ENCODE results near the gene ST8SIA6.
"Not testable (repeated sequence)": the region's sequence is repeated elsewhere in the genome, so short reads cannot be mapped to it uniquely, and the experiment has no call there.

GRCh38 chr10:17499014-17499413 is 44.6 kb upstream of the ST8SIA6 start:
- not testable (repeated sequence) for TF ChIP-seq MYNN (tag by site-specific recombination; IDR thresholded peaks at IDR 0.05; ENCODE audit: borderline replicate concordance); CTCF (tag by site-specific recombination; IDR thresholded peaks at IDR 0.05); YY1 (tag by site-specific recombination; IDR thresholded peaks at IDR 0.05); ZNF274 (IDR thresholded peaks at IDR 0.05; ENCODE audit: low read length); ZNF274 (tag by site-specific recombination; IDR thresholded peaks at IDR 0.05; ENCODE audit: borderline replicate concordance); KLF16 (tag by site-specific recombination; IDR thresholded peaks at IDR 0.05); ZNF350 (tag by site-specific recombination; IDR thresholded peaks at IDR 0.05); IKZF3 (tag by site-specific recombination; IDR thresholded peaks at IDR 0.05); PBX3 (CRISPR knock-in tag; IDR thresholded peaks at IDR 0.05); ZNF416 (tag by site-specific recombination; IDR thresholded peaks at IDR 0.05)

All from HEK293 (cell line).